H9 (cell line): Measurements from ENCODE around the gene GLCE. TPM values are rescaled to one million over a fixed set of nuclear protein-coding genes. Genes with fewer than 3 reads are reported as not detected.

ENCODE experiments used
- DNase-seq: peaks from one replicate; pipeline ENCODE4 v3.0.0-alpha.2; 2017
- H2AFZ ChIP-seq: one replicate; pipeline ENCODE4 v1.6.1; 2013; ENCODE audit warnings: mild to moderate bottlenecking, low read length, control low read depth, moderate library complexity
- H2AK5ac ChIP-seq: 2 replicates; pipeline ENCODE4 v1.6.1; 2013; ENCODE audit warnings: low read length, control low read depth, mixed read lengths; ENCODE audit not compliant: insufficient read length
- H2BK120ac ChIP-seq: one replicate; pipeline ENCODE4 v1.6.1; 2013; ENCODE audit warnings: low read depth, mild to moderate bottlenecking, low read length, control low read depth, inconsistent platforms; ENCODE audit not compliant: poor library complexity, severe bottlenecking
- H2BK12ac ChIP-seq: 2 replicates; pipeline ENCODE4 v1.6.1; 2013; ENCODE audit warnings: low read length, control low read depth, mixed read lengths, low read depth; ENCODE audit not compliant: insufficient read length
- H2BK15ac ChIP-seq: 2 replicates; pipeline ENCODE4 v1.6.1; 2013; ENCODE audit warnings: low read depth, low read length, control low read depth
- H2BK20ac ChIP-seq: one replicate; pipeline ENCODE4 v1.6.1; 2013; ENCODE audit warnings: low read depth, mild to moderate bottlenecking, low read length, control low read depth, inconsistent platforms; ENCODE audit not compliant: poor library complexity, severe bottlenecking
- H2BK5ac ChIP-seq: 2 replicates; pipeline ENCODE4 v1.6.1; 2013; ENCODE audit warnings: low read length, control low read depth, mixed read lengths; ENCODE audit not compliant: insufficient read length
- H3K14ac ChIP-seq: 2 replicates; pipeline ENCODE4 v1.6.1; 2013; ENCODE audit warnings: low read length, control low read depth; ENCODE audit not compliant: insufficient read depth
- H3K18ac ChIP-seq: 2 replicates; pipeline ENCODE4 v1.6.1; 2013; ENCODE audit warnings: low read depth, mild to moderate bottlenecking, mixed read lengths, low read length, control low read depth; ENCODE audit not compliant: insufficient read length
- H3K23ac ChIP-seq: 2 replicates; pipeline ENCODE4 v1.6.1; 2013; ENCODE audit warnings: low read length, control low read depth, mixed read lengths, low read depth; ENCODE audit not compliant: insufficient read length
- H3K23me2 ChIP-seq: 2 replicates; pipeline ENCODE4 v1.6.1; 2013; ENCODE audit warnings: low read depth, mild to moderate bottlenecking, mixed read lengths, low read length, control low read depth; ENCODE audit not compliant: insufficient read length, poor library complexity, severe bottlenecking
- H3K27ac ChIP-seq: 2 replicates; pipeline ENCODE4 v1.5.1; 2013; ENCODE audit warnings: low read length, control low read depth, mixed read lengths, low read depth; ENCODE audit not compliant: insufficient read length
- H3K27me3 ChIP-seq: 2 replicates; pipeline ENCODE4 v1.6.1; 2013; ENCODE audit warnings: low read length, control low read depth, inconsistent platforms; ENCODE audit not compliant: insufficient read depth
- H3K4ac ChIP-seq: 2 replicates; pipeline ENCODE4 v1.6.1; 2013; ENCODE audit warnings: low read depth, mild to moderate bottlenecking, control low read depth, inconsistent platforms, low read length, moderate library complexity
- H3K4me1 ChIP-seq: 2 replicates; pipeline ENCODE4 v1.6.1; 2013; ENCODE audit warnings: low read length, control low read depth, inconsistent platforms; ENCODE audit not compliant: insufficient read depth
- H3K4me2 ChIP-seq: 2 replicates; pipeline ENCODE4 v1.6.1; 2013; ENCODE audit warnings: low read length, control low read depth, mixed read lengths; ENCODE audit not compliant: insufficient read length, insufficient read depth
- H3K56ac ChIP-seq: 2 replicates; pipeline ENCODE4 v1.6.1; 2013; ENCODE audit warnings: low read depth, mild to moderate bottlenecking, mixed read lengths, low read length, control low read depth; ENCODE audit not compliant: insufficient read length
- H3K79me1 ChIP-seq: 2 replicates; pipeline ENCODE4 v1.6.1; 2013; ENCODE audit warnings: low read depth, mild to moderate bottlenecking, moderate library complexity, low read length, control low read depth, inconsistent platforms; ENCODE audit not compliant: insufficient read depth, poor library complexity, severe bottlenecking
- H3K79me2 ChIP-seq: 2 replicates; pipeline ENCODE4 v1.6.1; 2013; ENCODE audit warnings: low read length, control low read depth, inconsistent platforms; ENCODE audit not compliant: insufficient read depth
- H3K9ac ChIP-seq: 2 replicates; pipeline ENCODE4 v1.6.1; 2013; ENCODE audit warnings: low read length, control low read depth, mixed read lengths; ENCODE audit not compliant: insufficient read length; ENCODE audit errors: extremely low read depth
- H3K9me3 ChIP-seq: one replicate; pipeline ENCODE4 v1.6.1; 2013; ENCODE audit warnings: low read depth, low read length, inconsistent platforms; ENCODE audit not compliant: control insufficient read depth
- H3T11ph ChIP-seq: one replicate; pipeline ENCODE4 v1.6.1; 2013; ENCODE audit warnings: mild to moderate bottlenecking, low read length, control low read depth, inconsistent platforms
- H4K20me1 ChIP-seq: one replicate; pipeline ENCODE4 v1.6.1; 2013; ENCODE audit not compliant: control insufficient read depth, insufficient read length, insufficient read depth
- H4K5ac ChIP-seq: 2 replicates; pipeline ENCODE4 v1.6.1; 2013; ENCODE audit warnings: low read depth, mild to moderate bottlenecking, mixed read lengths, low read length, control low read depth; ENCODE audit not compliant: insufficient read length
- H4K8ac ChIP-seq: replicated peaks from 2 replicates; pipeline ENCODE4 v1.6.1; 2013; ENCODE audit warnings: low read length, control low read depth, mixed read lengths, low read depth; ENCODE audit not compliant: insufficient read length
- H4K91ac ChIP-seq: 2 replicates; pipeline ENCODE4 v1.6.1; 2013; ENCODE audit warnings: low read depth, mild to moderate bottlenecking, moderate library complexity, mixed read lengths, low read length, control low read depth; ENCODE audit not compliant: insufficient read length
- H3K27ac Mint-ChIP-seq, 3 experiments: 2 replicates in 2 of 3; 3 replicates in 1 of 3; pipeline ENCODE4 v1.8.0; 2020 to 2021; ENCODE audit warnings: mixed read lengths in 3 of 3, mild to moderate bottlenecking in 1 of 3, moderate library complexity in 1 of 3
- H3K27me3 Mint-ChIP-seq: 2 replicates; pipeline ENCODE4 v1.8.0; 2021; ENCODE audit warnings: low read depth, mild to moderate bottlenecking, moderate library complexity, mixed read lengths
- H3K36me3 Mint-ChIP-seq, 3 experiments: 2 replicates in 2 of 3; 3 replicates in 1 of 3; pipeline ENCODE4 v1.8.0; 2020 to 2021; ENCODE audit warnings: low read depth in 3 of 3, mixed read lengths in 3 of 3; ENCODE audit not compliant: insufficient read depth in 1 of 3
- H3K4me1 Mint-ChIP-seq, 2 experiments: 2 replicates each; pipeline ENCODE4 v1.8.0; 2020; ENCODE audit warnings: mixed read lengths in 2 of 2
- H3K4me3 Mint-ChIP-seq, 2 experiments: 2 replicates in 1 of 2; 3 replicates in 1 of 2; pipeline ENCODE4 v1.8.0; 2020 to 2021; ENCODE audit warnings: mild to moderate bottlenecking in 2 of 2, mixed read lengths in 2 of 2, moderate library complexity in 1 of 2
- H3K9me3 Mint-ChIP-seq, 2 experiments: 2 replicates in 1 of 2; 3 replicates in 1 of 2; pipeline ENCODE4 v1.8.0; 2020; ENCODE audit warnings: mild to moderate bottlenecking in 2 of 2, mixed read lengths in 2 of 2, moderate library complexity in 1 of 2
- WGBS: extraction: QIAGEN DNeasy Blood & Tissue Kit; methylation state at CpG from one replicate; pipeline ENCODE4 v1.1.7; 2013; ENCODE audit warnings: missing lambda C conversion rate, low lambda C conversion rate, mixed read lengths; ENCODE audit not compliant: insufficient read length; ENCODE audit errors: extremely low coverage; 5-methylcytosine and 5-hydroxymethylcytosine counted together
- total RNA-seq: library from RNA; stranded (reverse); gene quantifications from 2 replicates; pipeline ENCODE4 v1.2.1, GENCODE V29; 2021
- TF ChIP-seq, protein P1 (sequence below): fragments of 200-600 bp; sonication (generic); conservative IDR thresholded peaks from 3 replicates; pipeline ENCODE4 v1.8.0; 2021; ENCODE audit warnings: antibody characterized with exemption, mild to moderate bottlenecking

Gene GLCE
- total RNA-seq, 1 experiment from 2014 or later = 12.2 TPM

DNA sequence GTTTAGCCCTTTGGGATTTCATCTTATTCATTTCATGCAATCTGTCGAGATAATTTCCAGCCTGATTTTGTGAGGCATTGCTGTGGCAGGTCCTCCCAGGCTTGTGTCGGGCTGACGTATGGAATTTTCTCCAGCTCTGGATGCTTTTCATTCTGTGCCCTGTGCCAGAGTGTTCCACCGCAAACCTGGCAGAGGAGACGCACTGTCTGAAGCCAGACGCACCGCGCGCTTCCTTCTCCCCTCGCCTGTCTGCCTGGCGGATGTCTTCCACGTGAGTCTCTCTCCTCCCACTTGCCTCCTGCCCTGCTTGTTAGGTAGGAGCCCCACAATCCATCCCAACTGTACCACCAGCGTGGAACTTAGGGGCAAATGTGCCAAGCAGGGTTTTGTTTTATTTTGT is 20.1 kb upstream of the GLCE start:
- H3K4me1 ChIP-seq = no peaks in the 10 kb centered on the region
- no peaks in the 10 kb centered on the region; a peak in 1 of 7 replicates for H3K36me3 Mint-ChIP-seq
- H3K4ac ChIP-seq = no peak overlapping the region
- no peak overlapping the region for H2BK120ac ChIP-seq
- H2BK20ac ChIP-seq = no peak overlapping the region
- peaks cover 0 to 3% of the 10 kb centered on the region in 2 experiments; a peak in 2 of 5 replicates for H3K9me3 Mint-ChIP-seq
- H4K20me1 ChIP-seq = no peaks in the 10 kb centered on the region
- no peaks in the 10 kb centered on the region for H3K79me1 ChIP-seq
- no peak overlapping the region for H3K4me2 ChIP-seq
- TF ChIP-seq, protein P1, sequence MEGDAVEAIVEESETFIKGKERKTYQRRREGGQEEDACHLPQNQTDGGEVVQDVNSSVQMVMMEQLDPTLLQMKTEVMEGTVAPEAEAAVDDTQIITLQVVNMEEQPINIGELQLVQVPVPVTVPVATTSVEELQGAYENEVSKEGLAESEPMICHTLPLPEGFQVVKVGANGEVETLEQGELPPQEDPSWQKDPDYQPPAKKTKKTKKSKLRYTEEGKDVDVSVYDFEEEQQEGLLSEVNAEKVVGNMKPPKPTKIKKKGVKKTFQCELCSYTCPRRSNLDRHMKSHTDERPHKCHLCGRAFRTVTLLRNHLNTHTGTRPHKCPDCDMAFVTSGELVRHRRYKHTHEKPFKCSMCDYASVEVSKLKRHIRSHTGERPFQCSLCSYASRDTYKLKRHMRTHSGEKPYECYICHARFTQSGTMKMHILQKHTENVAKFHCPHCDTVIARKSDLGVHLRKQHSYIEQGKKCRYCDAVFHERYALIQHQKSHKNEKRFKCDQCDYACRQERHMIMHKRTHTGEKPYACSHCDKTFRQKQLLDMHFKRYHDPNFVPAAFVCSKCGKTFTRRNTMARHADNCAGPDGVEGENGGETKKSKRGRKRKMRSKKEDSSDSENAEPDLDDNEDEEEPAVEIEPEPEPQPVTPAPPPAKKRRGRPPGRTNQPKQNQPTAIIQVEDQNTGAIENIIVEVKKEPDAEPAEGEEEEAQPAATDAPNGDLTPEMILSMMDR = no peak
- no peak overlapping the region for H3K18ac ChIP-seq
- no peak overlapping the region for H2BK15ac ChIP-seq
- no peak overlapping the region for H2AFZ ChIP-seq
- no peaks in the 10 kb centered on the region for H3K79me2 ChIP-seq
- no peak overlapping the region for H3K56ac ChIP-seq
- H3K23me2 ChIP-seq = no peaks in the 10 kb centered on the region
- peaks cover 15% of the 10 kb centered on the region for H3K27me3 Mint-ChIP-seq
- no peak overlapping the region for H3T11ph ChIP-seq
- H3K9ac ChIP-seq = no peak overlapping the region
- no peak overlapping the region for H4K5ac ChIP-seq
- H4K8ac ChIP-seq = no peak overlapping the region
- peaks cover 16 to 33% of the 10 kb centered on the region in 2 experiments for H3K4me1 Mint-ChIP-seq
- WGBS = no CpG with 5 or more reads among the region's 13 CpGs
- H3K14ac ChIP-seq = no peak overlapping the region
- H3K23ac ChIP-seq = no peak overlapping the region
- no peak overlapping the region for H2AK5ac ChIP-seq
- no peak for DNase-seq
- H3K27ac Mint-ChIP-seq = no peak overlapping the region
- no peaks in the 10 kb centered on the region; the same call in 1 of the 2 replicates for H3K27me3 ChIP-seq
- H3K4me3 Mint-ChIP-seq = no peak overlapping the region
- no peaks in the 10 kb centered on the region for H3K9me3 ChIP-seq
- H2BK12ac ChIP-seq = no peak overlapping the region
- no peak overlapping the region for H4K91ac ChIP-seq
- no peak overlapping the region for H2BK5ac ChIP-seq
- no peak overlapping the region for H3K27ac ChIP-seq
